H9 (cell line): ENCODE data around the gene BYSL. TPM values are rescaled to one million over a fixed set of nuclear protein-coding genes. Genes with fewer than 3 reads are reported as not detected.

Experiments
- DNase-seq: peaks from one replicate; pipeline ENCODE4 v3.0.0-alpha.2; 2017
- H2AFZ ChIP-seq: one replicate; pipeline ENCODE4 v1.6.1; 2013; ENCODE audit warnings: mild to moderate bottlenecking, low read length, control low read depth, moderate library complexity
- H2AK5ac ChIP-seq: 2 replicates; pipeline ENCODE4 v1.6.1; 2013; ENCODE audit warnings: low read length, control low read depth, mixed read lengths; ENCODE audit not compliant: insufficient read length
- H2BK120ac ChIP-seq: one replicate; pipeline ENCODE4 v1.6.1; 2013; ENCODE audit warnings: low read depth, mild to moderate bottlenecking, low read length, control low read depth, inconsistent platforms; ENCODE audit not compliant: poor library complexity, severe bottlenecking
- H2BK12ac ChIP-seq: 2 replicates; pipeline ENCODE4 v1.6.1; 2013; ENCODE audit warnings: low read length, control low read depth, mixed read lengths, low read depth; ENCODE audit not compliant: insufficient read length
- H2BK15ac ChIP-seq: 2 replicates; pipeline ENCODE4 v1.6.1; 2013; ENCODE audit warnings: low read depth, low read length, control low read depth
- H2BK20ac ChIP-seq: one replicate; pipeline ENCODE4 v1.6.1; 2013; ENCODE audit warnings: low read depth, mild to moderate bottlenecking, low read length, control low read depth, inconsistent platforms; ENCODE audit not compliant: poor library complexity, severe bottlenecking
- H2BK5ac ChIP-seq: 2 replicates; pipeline ENCODE4 v1.6.1; 2013; ENCODE audit warnings: low read length, control low read depth, mixed read lengths; ENCODE audit not compliant: insufficient read length
- H3K14ac ChIP-seq: 2 replicates; pipeline ENCODE4 v1.6.1; 2013; ENCODE audit warnings: low read length, control low read depth; ENCODE audit not compliant: insufficient read depth
- H3K18ac ChIP-seq: 2 replicates; pipeline ENCODE4 v1.6.1; 2013; ENCODE audit warnings: low read depth, mild to moderate bottlenecking, mixed read lengths, low read length, control low read depth; ENCODE audit not compliant: insufficient read length
- H3K23ac ChIP-seq: 2 replicates; pipeline ENCODE4 v1.6.1; 2013; ENCODE audit warnings: low read length, control low read depth, mixed read lengths, low read depth; ENCODE audit not compliant: insufficient read length
- H3K23me2 ChIP-seq: 2 replicates; pipeline ENCODE4 v1.6.1; 2013; ENCODE audit warnings: low read depth, mild to moderate bottlenecking, mixed read lengths, low read length, control low read depth; ENCODE audit not compliant: insufficient read length, poor library complexity, severe bottlenecking
- H3K27ac ChIP-seq: 2 replicates; pipeline ENCODE4 v1.5.1; 2013; ENCODE audit warnings: low read length, control low read depth, mixed read lengths, low read depth; ENCODE audit not compliant: insufficient read length
- H3K27me3 ChIP-seq: 2 replicates; pipeline ENCODE4 v1.6.1; 2013; ENCODE audit warnings: low read length, control low read depth, inconsistent platforms; ENCODE audit not compliant: insufficient read depth
- H3K4ac ChIP-seq: 2 replicates; pipeline ENCODE4 v1.6.1; 2013; ENCODE audit warnings: low read depth, mild to moderate bottlenecking, control low read depth, inconsistent platforms, low read length, moderate library complexity
- H3K4me1 ChIP-seq: 2 replicates; pipeline ENCODE4 v1.6.1; 2013; ENCODE audit warnings: low read length, control low read depth, inconsistent platforms; ENCODE audit not compliant: insufficient read depth
- H3K4me2 ChIP-seq: 2 replicates; pipeline ENCODE4 v1.6.1; 2013; ENCODE audit warnings: low read length, control low read depth, mixed read lengths; ENCODE audit not compliant: insufficient read length, insufficient read depth
- H3K56ac ChIP-seq: 2 replicates; pipeline ENCODE4 v1.6.1; 2013; ENCODE audit warnings: low read depth, mild to moderate bottlenecking, mixed read lengths, low read length, control low read depth; ENCODE audit not compliant: insufficient read length
- H3K79me1 ChIP-seq: 2 replicates; pipeline ENCODE4 v1.6.1; 2013; ENCODE audit warnings: low read depth, mild to moderate bottlenecking, moderate library complexity, low read length, control low read depth, inconsistent platforms; ENCODE audit not compliant: insufficient read depth, poor library complexity, severe bottlenecking
- H3K79me2 ChIP-seq: 2 replicates; pipeline ENCODE4 v1.6.1; 2013; ENCODE audit warnings: low read length, control low read depth, inconsistent platforms; ENCODE audit not compliant: insufficient read depth
- H3K9ac ChIP-seq: 2 replicates; pipeline ENCODE4 v1.6.1; 2013; ENCODE audit warnings: low read length, control low read depth, mixed read lengths; ENCODE audit not compliant: insufficient read length; ENCODE audit errors: extremely low read depth
- H3K9me3 ChIP-seq: one replicate; pipeline ENCODE4 v1.6.1; 2013; ENCODE audit warnings: low read depth, low read length, inconsistent platforms; ENCODE audit not compliant: control insufficient read depth
- H3T11ph ChIP-seq: one replicate; pipeline ENCODE4 v1.6.1; 2013; ENCODE audit warnings: mild to moderate bottlenecking, low read length, control low read depth, inconsistent platforms
- H4K20me1 ChIP-seq: one replicate; pipeline ENCODE4 v1.6.1; 2013; ENCODE audit not compliant: control insufficient read depth, insufficient read length, insufficient read depth
- H4K5ac ChIP-seq: 2 replicates; pipeline ENCODE4 v1.6.1; 2013; ENCODE audit warnings: low read depth, mild to moderate bottlenecking, mixed read lengths, low read length, control low read depth; ENCODE audit not compliant: insufficient read length
- H4K8ac ChIP-seq: replicated peaks from 2 replicates; pipeline ENCODE4 v1.6.1; 2013; ENCODE audit warnings: low read length, control low read depth, mixed read lengths, low read depth; ENCODE audit not compliant: insufficient read length
- H4K91ac ChIP-seq: 2 replicates; pipeline ENCODE4 v1.6.1; 2013; ENCODE audit warnings: low read depth, mild to moderate bottlenecking, moderate library complexity, mixed read lengths, low read length, control low read depth; ENCODE audit not compliant: insufficient read length
- H3K27ac Mint-ChIP-seq, 3 experiments: 2 replicates in 2 of 3; 3 replicates in 1 of 3; pipeline ENCODE4 v1.8.0; 2020 to 2021; ENCODE audit warnings: mixed read lengths in 3 of 3, mild to moderate bottlenecking in 1 of 3, moderate library complexity in 1 of 3
- H3K27me3 Mint-ChIP-seq: 2 replicates; pipeline ENCODE4 v1.8.0; 2021; ENCODE audit warnings: low read depth, mild to moderate bottlenecking, moderate library complexity, mixed read lengths
- H3K36me3 Mint-ChIP-seq, 3 experiments: 2 replicates in 2 of 3; 3 replicates in 1 of 3; pipeline ENCODE4 v1.8.0; 2020 to 2021; ENCODE audit warnings: low read depth in 3 of 3, mixed read lengths in 3 of 3; ENCODE audit not compliant: insufficient read depth in 1 of 3
- H3K4me1 Mint-ChIP-seq, 2 experiments: 2 replicates each; pipeline ENCODE4 v1.8.0; 2020; ENCODE audit warnings: mixed read lengths in 2 of 2
- H3K4me3 Mint-ChIP-seq, 2 experiments: 2 replicates in 1 of 2; 3 replicates in 1 of 2; pipeline ENCODE4 v1.8.0; 2020 to 2021; ENCODE audit warnings: mild to moderate bottlenecking in 2 of 2, mixed read lengths in 2 of 2, moderate library complexity in 1 of 2
- H3K9me3 Mint-ChIP-seq, 2 experiments: 2 replicates in 1 of 2; 3 replicates in 1 of 2; pipeline ENCODE4 v1.8.0; 2020; ENCODE audit warnings: mild to moderate bottlenecking in 2 of 2, mixed read lengths in 2 of 2, moderate library complexity in 1 of 2
- WGBS: extraction: QIAGEN DNeasy Blood & Tissue Kit; methylation state at CpG from one replicate; pipeline ENCODE4 v1.1.7; 2013; ENCODE audit warnings: missing lambda C conversion rate, low lambda C conversion rate, mixed read lengths; ENCODE audit not compliant: insufficient read length; ENCODE audit errors: extremely low coverage; 5-methylcytosine and 5-hydroxymethylcytosine counted together
- total RNA-seq: library from RNA; stranded (reverse); gene quantifications from 2 replicates; pipeline ENCODE4 v1.2.1, GENCODE V29; 2021
- TF ChIP-seq, protein P1 (sequence below): fragments of 200-600 bp; sonication (generic); conservative IDR thresholded peaks from 3 replicates; pipeline ENCODE4 v1.8.0; 2021; ENCODE audit warnings: antibody characterized with exemption, mild to moderate bottlenecking

The BYSL gene
- total RNA-seq, 1 experiment from 2014 or later, result 71.1 TPM

DNA sequence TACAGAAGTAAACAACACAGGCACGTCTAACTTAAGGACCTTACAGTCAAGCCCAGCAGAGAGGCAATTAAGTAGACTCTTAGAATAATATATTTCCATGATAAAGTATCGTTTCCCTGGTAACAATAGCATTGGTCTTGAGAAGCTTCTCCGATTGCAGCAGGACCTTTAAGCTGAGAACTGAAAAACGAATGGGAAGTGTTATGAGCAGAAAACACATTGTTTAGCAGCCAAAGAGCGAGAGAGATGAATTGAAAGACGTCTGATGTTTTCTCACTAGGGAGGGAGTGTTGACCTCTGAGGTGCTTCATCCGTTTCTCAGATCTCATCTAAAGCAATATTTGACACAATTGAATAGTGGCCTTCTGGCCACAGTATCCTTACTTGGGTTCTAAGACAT lies 855 bp downstream of the BYSL start:
- H3K4me1 ChIP-seq, result no peaks in the 10 kb centered on the region
- peaks cover 23 to 42% (median 32%) of the 10 kb centered on the region in 3 experiments; a peak in 6 of 7 replicates for H3K36me3 Mint-ChIP-seq
- no peak overlapping the region for H3K56ac ChIP-seq
- peaks cover 10% of the 10 kb centered on the region for H3K79me1 ChIP-seq
- H3K18ac ChIP-seq, result no peak overlapping the region
- DNase-seq, result no peak
- peak overlapping the region; percentile 97 to 100 for H3K4me3 Mint-ChIP-seq
- H2BK15ac ChIP-seq, result no peak overlapping the region
- H3K27ac ChIP-seq, result no peak overlapping the region
- H2BK120ac ChIP-seq, result no peak overlapping the region
- no peak overlapping the region for H4K5ac ChIP-seq
- no peaks in the 10 kb centered on the region for H3K9me3 ChIP-seq
- peak overlapping the region; percentile 100; a peak in 6 of 7 replicates for H3K27ac Mint-ChIP-seq
- no peak overlapping the region for H3K4ac ChIP-seq
- H4K91ac ChIP-seq, result no peak overlapping the region
- peaks cover 38% of the 10 kb centered on the region; the same call in 1 of the 2 replicates for H3K79me2 ChIP-seq
- H2BK12ac ChIP-seq, result no peak overlapping the region
- H3K9me3 Mint-ChIP-seq, result no peaks in the 10 kb centered on the region; a peak in 1 of 5 replicates
- H4K8ac ChIP-seq, result no peak overlapping the region
- H2AFZ ChIP-seq, result no peak overlapping the region
- peaks cover 21 to 31% of the 10 kb centered on the region in 2 experiments for H3K4me1 Mint-ChIP-seq
- no peak overlapping the region for H3K23ac ChIP-seq
- WGBS, result no CpG with 5 or more reads among the region's 7 CpGs
- no peak overlapping the region for H2AK5ac ChIP-seq
- H4K20me1 ChIP-seq, result no peaks in the 10 kb centered on the region
- H2BK5ac ChIP-seq, result no peak overlapping the region
- no peak overlapping the region for H3T11ph ChIP-seq
- peaks cover 11% of the 10 kb centered on the region for H3K23me2 ChIP-seq
- H3K4me2 ChIP-seq, result peak overlapping the region; percentile 90
- TF ChIP-seq, protein P1, sequence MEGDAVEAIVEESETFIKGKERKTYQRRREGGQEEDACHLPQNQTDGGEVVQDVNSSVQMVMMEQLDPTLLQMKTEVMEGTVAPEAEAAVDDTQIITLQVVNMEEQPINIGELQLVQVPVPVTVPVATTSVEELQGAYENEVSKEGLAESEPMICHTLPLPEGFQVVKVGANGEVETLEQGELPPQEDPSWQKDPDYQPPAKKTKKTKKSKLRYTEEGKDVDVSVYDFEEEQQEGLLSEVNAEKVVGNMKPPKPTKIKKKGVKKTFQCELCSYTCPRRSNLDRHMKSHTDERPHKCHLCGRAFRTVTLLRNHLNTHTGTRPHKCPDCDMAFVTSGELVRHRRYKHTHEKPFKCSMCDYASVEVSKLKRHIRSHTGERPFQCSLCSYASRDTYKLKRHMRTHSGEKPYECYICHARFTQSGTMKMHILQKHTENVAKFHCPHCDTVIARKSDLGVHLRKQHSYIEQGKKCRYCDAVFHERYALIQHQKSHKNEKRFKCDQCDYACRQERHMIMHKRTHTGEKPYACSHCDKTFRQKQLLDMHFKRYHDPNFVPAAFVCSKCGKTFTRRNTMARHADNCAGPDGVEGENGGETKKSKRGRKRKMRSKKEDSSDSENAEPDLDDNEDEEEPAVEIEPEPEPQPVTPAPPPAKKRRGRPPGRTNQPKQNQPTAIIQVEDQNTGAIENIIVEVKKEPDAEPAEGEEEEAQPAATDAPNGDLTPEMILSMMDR, result no peak
- H3K14ac ChIP-seq, result peak overlapping the region; percentile 59; the same call in 1 of the 2 replicates
- H3K9ac ChIP-seq, result peak overlapping the region; percentile 97
- H3K27me3 Mint-ChIP-seq, result no peaks in the 10 kb centered on the region
- H2BK20ac ChIP-seq, result no peak overlapping the region
- H3K27me3 ChIP-seq, result no peaks in the 10 kb centered on the region
